ENCODE results near the gene MYB. TPM values are rescaled to one million over a fixed set of nuclear protein-coding genes. Genes with fewer than 3 reads are reported as not detected.

Gene MYB
- total and polyA plus RNA-seq, 2 donors from 2014 or later = 1.3 TPM; not detected in 1

GRCh38 chr6:135227758-135228157 is 46.6 kb downstream of the MYB start:
- no peak for FAIRE-seq
- no peak overlapping the region for H3K9ac ChIP-seq (ENCODE audit: low read length in 3 of 3)
- no peak for TF ChIP-seq CTCF (IDR thresholded peaks at IDR 0.05; ENCODE audit: borderline replicate concordance, extremely low read depth, insufficient read depth)

GRCh38 chr6:135228486-135228885 is 47.4 kb downstream of the MYB start:
- no peak for TF ChIP-seq CTCF (IDR thresholded peaks at IDR 0.05; ENCODE audit: borderline replicate concordance, extremely low read depth, insufficient read depth)
- Histone ChIP-seq H3K9ac (ENCODE audit: low read length in 3 of 3) (no peak overlapping the region), H3K9me3 (ENCODE audit: control insufficient read depth in 2 of 3, insufficient read depth in 1 of 3, low read length in 3 of 3) (no peaks in the 10 kb centered on the region), H3K36me3 (ENCODE audit: control insufficient read depth in 2 of 3, insufficient read depth in 3 of 3, low read length in 3 of 3) (no peaks in the 10 kb centered on the region), H3K4me3 (ENCODE audit: low read length in 3 of 3) (no peak overlapping the region), H3K27me3 (ENCODE audit: control insufficient read depth, insufficient read depth, low read length) (no peaks in the 10 kb centered on the region), H3K4me1 (ENCODE audit: control insufficient read depth in 2 of 3, insufficient read depth in 2 of 3, low read depth in 1 of 3, low read length in 3 of 3) (no peaks in the 10 kb centered on the region), H3K27ac (ENCODE audit: low read depth in 2 of 2, low read length in 2 of 2) (no peak overlapping the region)
- no peak for FAIRE-seq
- intact Hi-C loops (cut with DNase I) = no loop called here
- DNase-seq = no peak

More at GRCh38 chr6:135227758-135228157, 46.6 kb downstream of the MYB start:
- Histone ChIP-seq H3K27me3 (ENCODE audit: control insufficient read depth, insufficient read depth, low read length) (no peaks in the 10 kb centered on the region), H3K27ac (ENCODE audit: low read depth in 2 of 2, low read length in 2 of 2) (no peak overlapping the region), H3K4me1 (ENCODE audit: control insufficient read depth in 2 of 3, insufficient read depth in 2 of 3, low read depth in 1 of 3, low read length in 3 of 3) (no peaks in the 10 kb centered on the region), H3K9me3 (ENCODE audit: control insufficient read depth in 2 of 3, insufficient read depth in 1 of 3, low read length in 3 of 3) (no peaks in the 10 kb centered on the region), H3K4me3 (ENCODE audit: low read length in 3 of 3) (no peak overlapping the region), H3K36me3 (ENCODE audit: control insufficient read depth in 2 of 3, insufficient read depth in 3 of 3, low read length in 3 of 3) (no peaks in the 10 kb centered on the region)
- intact Hi-C loops (cut with DNase I) = no loop called here
- no peak for DNase-seq

GRCh38 chr6:135229996-135230395 is 48.9 kb downstream of the MYB start:
- no peak for FAIRE-seq
- Histone ChIP-seq H3K27ac (ENCODE audit: low read depth in 2 of 2, low read length in 2 of 2) (no peak overlapping the region), H3K27me3 (ENCODE audit: control insufficient read depth, insufficient read depth, low read length) (no peaks in the 10 kb centered on the region), H3K9ac (ENCODE audit: low read length in 3 of 3) (no peak overlapping the region), H3K9me3 (ENCODE audit: control insufficient read depth in 2 of 3, insufficient read depth in 1 of 3, low read length in 3 of 3) (no peaks in the 10 kb centered on the region), H3K4me3 (ENCODE audit: low read length in 3 of 3) (no peak overlapping the region), H3K36me3 (ENCODE audit: control insufficient read depth in 2 of 3, insufficient read depth in 3 of 3, low read length in 3 of 3) (no peaks in the 10 kb centered on the region), H3K4me1 (ENCODE audit: control insufficient read depth in 2 of 3, insufficient read depth in 2 of 3, low read depth in 1 of 3, low read length in 3 of 3) (no peaks in the 10 kb centered on the region)
- no peak for DNase-seq
- intact Hi-C loops (cut with DNase I) = no loop called here
- no peak for TF ChIP-seq CTCF (IDR thresholded peaks at IDR 0.05; ENCODE audit: borderline replicate concordance, extremely low read depth, insufficient read depth)
